Stimulated activated CD4-positive, alpha-beta T cell treated with anti-CD3 and anti-CD28 coated beads, Interleukin-4, amount 100 ng/mL, for 24 hours (primary cell): ENCODE data around the gene WDR46.

Source experiments
- DNase-seq: peaks from one replicate; pipeline ENCODE4 v3.0.0-alpha.2; 2020

Gene WDR46

GRCh38 chr6:33313709-33314514, 24.9 kb upstream of the WDR46 start, which contains the start of gene TAPBP:
TAPBP (minus strand) TSS chr6:33314078; CDS start chr6:33314041, 37 bp downstream.
- peak; percentile 88 for DNase-seq

DNA sequence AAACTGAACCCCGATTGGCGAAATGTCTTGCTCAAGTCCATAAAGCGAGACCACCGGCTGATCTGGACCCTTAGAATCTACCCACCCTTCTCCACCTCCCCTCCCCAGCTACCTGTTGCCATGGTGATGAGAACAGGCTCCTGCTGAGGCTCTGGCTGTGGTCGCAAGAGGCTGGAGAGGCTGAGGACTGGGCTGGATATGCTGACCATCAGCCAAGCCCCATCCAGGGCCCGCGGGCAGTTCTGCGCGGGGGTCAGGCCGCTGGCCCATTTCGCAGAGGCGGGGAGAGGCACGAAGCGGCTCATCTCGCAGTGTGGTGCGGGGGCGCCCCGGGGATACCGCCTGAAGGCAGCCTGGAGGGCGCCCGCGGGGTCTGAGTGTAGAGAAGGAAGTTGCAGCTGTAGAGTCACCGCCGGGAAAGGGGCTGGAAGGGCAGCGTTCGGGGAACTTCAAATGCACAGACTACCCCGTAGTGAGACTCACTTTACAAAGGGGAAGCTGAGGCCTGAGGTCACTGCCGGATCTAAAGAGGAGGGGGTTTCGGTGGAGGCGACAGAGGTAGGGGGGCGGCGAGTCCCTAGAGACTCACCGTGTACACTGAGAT, 24.2 kb upstream of the WDR46 start:
- DNase-seq, result peak; percentile 55

DNA sequence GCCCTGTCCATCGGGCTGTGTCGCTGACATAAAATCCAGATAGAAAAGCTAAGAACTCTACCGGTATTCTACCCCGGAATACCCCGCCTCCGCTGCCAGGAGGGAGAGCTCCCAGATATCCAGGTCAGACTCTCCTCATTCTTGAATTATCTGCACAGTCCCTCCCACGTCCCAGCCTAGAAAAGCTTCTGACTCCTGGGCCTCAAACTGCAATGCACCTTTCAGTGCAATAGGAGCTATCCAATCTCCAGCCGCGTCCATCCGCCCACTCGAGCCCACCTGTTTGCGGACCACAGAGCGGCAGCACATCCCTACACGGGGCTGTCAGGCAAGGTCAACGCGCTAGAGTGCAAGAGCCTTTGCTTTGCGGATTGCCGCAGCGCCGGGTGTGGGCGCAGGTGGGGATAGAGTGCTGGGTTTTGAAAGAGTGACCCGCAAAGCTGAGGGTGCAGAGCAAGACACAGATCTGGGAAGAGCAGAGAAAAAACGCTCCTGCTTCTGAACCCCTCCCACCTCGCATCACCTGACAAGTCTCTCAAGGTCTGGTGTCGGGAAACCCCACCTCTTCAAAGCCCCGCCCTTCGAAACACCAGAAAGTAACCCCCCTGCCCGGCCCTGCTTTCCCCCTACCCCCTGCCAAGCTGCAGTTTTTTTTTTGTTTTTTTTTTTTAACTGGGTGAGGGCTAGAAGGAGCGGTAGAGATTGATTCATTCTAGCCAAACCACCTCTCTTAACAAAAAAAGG, 23.5 kb upstream of the WDR46 start:
- DNase-seq, result peak; percentile 85

- no peak for DNase-seq
Observed at GRCh38 chr6:33306356-33306755, 17.3 kb upstream of the WDR46 start.

- DNase-seq, result no peak
Observed at GRCh38 chr6:33305052-33305451, 16.0 kb upstream of the WDR46 start.

GRCh38 chr6:33304216-33304615, 15.2 kb upstream of the WDR46 start:
- no peak for DNase-seq

DNA sequence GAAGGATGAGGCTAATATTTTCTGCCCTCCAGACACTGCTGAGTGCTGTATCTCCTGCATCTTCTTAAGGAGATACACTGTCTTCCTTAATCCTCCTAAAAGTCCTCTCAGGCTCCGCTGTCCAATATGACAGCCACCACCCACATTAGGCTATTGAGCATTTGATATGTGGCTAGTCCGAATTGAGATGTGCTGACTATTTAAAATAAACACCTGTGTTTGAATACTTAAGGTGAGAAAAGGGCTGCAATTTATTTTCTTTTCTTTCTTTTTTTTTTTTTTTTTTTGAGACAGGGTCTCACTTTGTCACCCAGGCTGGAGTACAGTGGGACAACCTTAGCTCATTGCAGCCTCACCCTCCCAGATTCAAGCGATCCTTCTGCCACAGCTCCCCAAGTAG, 12.8 kb upstream of the WDR46 start:
- no peak for DNase-seq

- DNase-seq, result peak; percentile 94
Observed at GRCh38 chr6:33299237-33299944, 10.4 kb upstream of the WDR46 start.

DNA sequence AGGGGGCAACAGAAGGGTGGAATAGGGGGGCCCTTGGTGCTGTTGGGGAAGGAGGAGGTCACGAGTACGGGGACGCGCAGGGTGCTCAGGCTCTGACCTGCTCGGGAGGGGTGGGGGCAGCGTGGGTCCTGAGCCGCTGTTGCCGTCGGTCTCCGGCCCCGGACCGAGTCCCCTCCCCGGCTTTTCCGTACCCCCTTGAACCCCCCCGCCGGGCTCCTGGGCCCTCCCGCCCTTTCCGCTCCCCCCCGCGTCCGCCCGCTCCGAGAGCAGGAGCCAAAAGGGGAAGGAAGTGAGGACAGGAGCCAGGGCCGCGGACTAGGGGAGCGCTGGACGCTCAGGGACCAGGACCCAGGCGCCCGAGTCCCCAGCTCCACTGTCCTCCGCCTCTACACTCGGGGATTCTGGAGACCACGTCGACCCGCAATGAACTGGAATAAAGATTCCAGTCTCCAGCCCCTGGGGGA, 9.8 kb upstream of the WDR46 start, which contains the start of gene RGL2:
TSS of gene RGL2 (minus strand) at position 170 of the 464 bp plus-strand sequence. CDS start 332 bp downstream, outside the sequence.
- DNase-seq, result peak; percentile 60

GRCh38 chr6:33297956-33298772, 9.1 kb upstream of the WDR46 start:
- peak; percentile 68 for DNase-seq

DNA sequence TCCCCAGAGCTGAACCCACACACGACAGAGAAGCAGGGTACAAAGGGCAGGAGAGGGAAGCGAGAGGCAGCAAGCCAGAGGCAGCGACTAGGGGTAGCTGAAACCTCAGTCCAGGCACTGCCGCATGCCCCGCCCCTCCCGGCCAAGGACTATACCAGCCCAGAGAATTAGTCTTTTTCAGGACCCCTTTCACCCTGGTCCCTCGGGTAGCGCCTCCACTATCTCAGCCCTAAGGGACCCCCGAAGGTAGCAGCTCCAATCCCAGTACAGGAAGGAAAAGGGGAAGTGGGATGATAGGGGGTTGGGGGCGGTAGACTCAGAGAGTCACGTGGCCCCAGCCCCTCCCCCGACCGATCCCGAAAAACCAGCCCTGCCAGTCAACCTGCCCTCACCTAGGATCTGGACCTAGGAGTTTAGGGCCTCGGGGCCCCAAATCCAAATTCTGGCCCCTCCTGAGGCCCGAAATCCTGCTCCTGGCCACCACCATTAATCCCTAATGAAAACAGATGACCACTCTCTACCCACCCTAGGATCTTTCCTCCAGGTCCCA, 8.4 kb upstream of the WDR46 start:
- DNase-seq, result no peak

GRCh38 chr6:33296797-33297405, 7.9 kb upstream of the WDR46 start:
- DNase-seq, result no peak

DNA sequence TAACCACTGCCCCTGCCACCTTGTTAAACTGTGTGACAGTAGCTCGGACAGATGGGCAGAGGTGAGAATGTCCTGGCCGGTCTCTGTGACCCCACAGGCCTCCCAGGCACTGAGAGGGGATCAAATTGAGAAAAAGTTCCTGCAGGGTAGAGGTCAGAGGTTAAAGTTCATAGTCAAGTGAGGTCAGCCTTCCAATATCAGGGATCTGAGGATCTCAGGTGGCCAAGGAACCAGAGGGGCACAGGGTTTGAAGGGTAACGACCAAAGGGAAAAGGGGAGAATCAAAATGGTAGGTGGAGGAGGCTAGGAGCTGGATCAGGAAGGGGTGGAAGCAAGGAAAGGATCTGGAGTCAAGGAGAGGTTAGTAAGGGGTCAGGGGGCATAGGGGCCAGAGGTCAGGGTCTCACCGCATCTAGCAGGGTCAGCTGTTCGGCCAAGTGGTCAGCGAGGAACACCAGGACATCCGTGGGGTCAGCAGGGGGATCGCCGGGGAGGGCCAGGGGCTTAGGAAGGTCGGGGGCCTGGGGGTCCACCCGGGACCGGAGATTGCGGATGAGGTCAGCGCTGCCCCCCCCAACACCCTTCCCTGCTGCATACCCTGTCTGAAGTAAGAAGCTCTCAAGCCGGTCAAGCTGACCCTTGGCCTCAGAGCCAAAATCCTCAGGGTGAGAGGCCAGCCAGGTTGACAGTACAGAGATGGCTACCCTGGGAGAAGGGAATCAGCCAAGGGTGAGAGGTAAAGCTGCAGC, 6.8 kb upstream of the WDR46 start:
- DNase-seq, result no peak

DNA sequence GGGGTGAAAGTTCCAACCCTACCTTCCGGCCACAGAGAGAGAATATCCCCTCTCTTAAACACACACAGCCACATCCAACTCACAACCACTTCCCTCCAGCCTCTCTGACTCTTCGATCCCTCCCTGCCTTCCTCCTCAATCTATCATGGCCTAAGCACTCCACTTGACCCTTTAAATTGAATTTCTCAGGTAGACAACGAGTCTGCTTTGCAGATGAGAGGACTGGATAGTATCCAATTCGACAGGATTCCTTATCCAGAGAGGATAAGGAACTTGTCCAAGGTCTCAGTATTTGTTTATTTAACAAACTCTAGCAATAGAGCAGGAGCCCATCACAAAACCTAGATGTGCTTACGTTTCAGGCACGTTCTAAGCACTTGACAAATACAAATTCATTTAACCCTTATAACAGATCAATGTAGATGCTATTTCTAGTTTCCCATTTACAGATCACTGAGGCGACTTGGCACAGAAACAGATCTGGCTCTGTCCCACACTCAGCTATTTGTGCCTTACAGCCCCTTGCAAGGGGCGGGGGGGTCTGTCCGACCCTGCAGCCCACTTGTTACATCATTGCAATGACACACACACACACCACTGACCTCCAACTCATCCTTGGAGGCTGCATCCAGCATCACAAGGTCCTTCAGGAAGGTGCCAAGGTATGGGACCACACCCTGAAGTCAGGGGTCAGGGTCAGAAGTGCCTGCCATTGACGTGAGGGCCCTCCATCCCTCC, 5.2 kb upstream of the WDR46 start:
- no peak for DNase-seq

GRCh38 chr6:33292996-33293682, 4.1 kb upstream of the WDR46 start:
- DNase-seq, result no peak

- DNase-seq, result no peak
Observed at GRCh38 chr6:33290459-33290858, 1.4 kb upstream of the WDR46 start.

DNA sequence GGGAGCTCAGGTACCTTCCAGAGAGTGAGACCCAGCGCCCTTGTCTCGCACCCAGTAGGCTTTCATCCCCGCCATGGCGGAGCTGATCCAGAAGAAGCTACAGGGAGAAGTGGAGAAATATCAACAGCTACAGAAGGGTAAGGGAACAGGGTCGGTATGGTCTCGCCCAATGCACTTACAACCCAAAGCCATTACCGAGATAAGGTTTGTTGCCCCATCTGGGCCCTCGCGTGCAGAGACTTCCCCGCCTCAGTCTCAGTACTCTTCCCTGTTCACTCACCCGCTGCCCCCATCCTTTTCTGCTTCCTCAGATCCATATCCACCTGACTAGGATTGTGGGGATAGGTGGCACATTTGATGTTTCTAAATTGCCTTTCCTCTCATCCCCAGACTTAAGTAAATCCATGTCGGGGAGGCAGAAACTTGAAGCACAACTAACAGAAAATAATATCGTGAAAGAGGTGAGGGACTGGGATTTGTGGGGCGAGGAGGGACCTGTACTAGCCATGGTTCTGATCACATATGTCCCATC, 811 bp upstream of the WDR46 start:
- DNase-seq, result no peak

DNA sequence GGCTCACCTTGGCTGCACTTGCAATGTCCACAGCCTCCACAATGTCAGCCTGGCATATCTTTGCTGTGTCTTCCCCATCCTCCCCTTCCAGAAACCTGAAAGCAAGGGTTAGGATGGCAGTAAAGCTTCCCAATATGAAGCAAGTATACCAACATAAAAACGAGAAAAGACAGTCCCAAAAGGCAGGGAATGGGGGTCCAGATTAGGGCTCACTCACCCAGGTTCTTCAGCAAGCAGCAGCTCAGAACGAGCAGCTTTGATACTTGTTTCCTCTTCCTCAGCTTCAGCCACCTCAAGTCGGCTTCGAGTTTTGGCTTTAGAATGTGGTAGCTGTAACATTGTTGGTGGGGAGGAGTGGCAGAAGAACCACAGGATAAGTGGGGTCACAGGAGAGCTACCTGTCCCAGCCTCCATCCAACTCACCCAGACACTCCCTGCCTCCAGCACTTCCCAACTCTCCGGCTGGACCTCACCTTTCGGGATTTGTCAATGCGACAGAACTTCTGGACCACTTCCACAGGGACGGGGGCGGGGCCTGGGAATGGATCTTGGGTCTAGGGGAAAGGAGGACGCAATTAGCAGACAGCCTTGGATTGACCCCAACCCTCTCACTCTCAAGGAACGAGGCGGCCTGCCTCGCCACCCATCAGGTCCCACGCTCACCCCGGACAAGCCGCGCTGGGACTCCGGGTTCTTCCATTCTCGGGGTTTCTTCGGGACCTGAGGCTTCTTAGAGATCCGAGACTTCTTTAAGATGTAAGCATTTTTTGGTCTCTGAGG, 708 bp downstream of the WDR46 start:
- DNase-seq, result no peak
